Muscle layer of duodenum (tissue), 2 donors: ENCODE data around the gene GYPA.
"Not testable (repeated sequence)": the region's sequence is repeated elsewhere in the genome, so short reads cannot be mapped to it uniquely, and the experiment has no call there.

ENCODE experiments used
- H3K27ac ChIP-seq: one replicate; pipeline ENCODE4 v1.7.0; 2013; ENCODE audit warnings: mild to moderate bottlenecking, low read length
- H3K27me3 ChIP-seq: one replicate; pipeline ENCODE4 v1.7.0; 2013; ENCODE audit warnings: low read depth, mild to moderate bottlenecking, control low read depth, low read length
- H3K36me3 ChIP-seq, 2 donors: one replicate each; pipeline ENCODE4 v1.7.0; 2013; ENCODE audit warnings: low read length in 2 of 2, control low read depth in 1 of 2, mild to moderate bottlenecking in 1 of 2; ENCODE audit not compliant: insufficient read depth in 2 of 2, control insufficient read depth in 1 of 2
- H3K4me1 ChIP-seq, 2 donors: one replicate each; pipeline ENCODE4 v1.7.0; 2013; ENCODE audit warnings: low read length in 2 of 2, mild to moderate bottlenecking in 2 of 2, control low read depth in 1 of 2, moderate library complexity in 1 of 2; ENCODE audit not compliant: insufficient read depth in 2 of 2, control insufficient read depth in 1 of 2
- H3K4me3 ChIP-seq, 2 donors: one replicate each; pipeline ENCODE4 v1.7.0; 2013; ENCODE audit warnings: low read length in 2 of 2, low read depth in 1 of 2, mild to moderate bottlenecking in 1 of 2
- H3K9me3 ChIP-seq, 2 donors: one replicate each; pipeline ENCODE4 v1.7.0; 2013; ENCODE audit warnings: low read length in 2 of 2, control low read depth in 1 of 2, mild to moderate bottlenecking in 1 of 2; ENCODE audit not compliant: control insufficient read depth in 1 of 2
- donor health status: healthy.

GYPA gene

GRCh38 chr4:144140594-144141295 lies at the start of gene GYPA:
Gene GYPA (minus strand): TSS chr4:144140718. CDS start chr4:144140635, 83 bp downstream.
- H3K4me3 ChIP-seq, H3K36me3 ChIP-seq, H3K27me3 ChIP-seq, H3K9me3 ChIP-seq, H3K27ac ChIP-seq, H3K4me1 ChIP-seq: not testable (repeated sequence)

DNA sequence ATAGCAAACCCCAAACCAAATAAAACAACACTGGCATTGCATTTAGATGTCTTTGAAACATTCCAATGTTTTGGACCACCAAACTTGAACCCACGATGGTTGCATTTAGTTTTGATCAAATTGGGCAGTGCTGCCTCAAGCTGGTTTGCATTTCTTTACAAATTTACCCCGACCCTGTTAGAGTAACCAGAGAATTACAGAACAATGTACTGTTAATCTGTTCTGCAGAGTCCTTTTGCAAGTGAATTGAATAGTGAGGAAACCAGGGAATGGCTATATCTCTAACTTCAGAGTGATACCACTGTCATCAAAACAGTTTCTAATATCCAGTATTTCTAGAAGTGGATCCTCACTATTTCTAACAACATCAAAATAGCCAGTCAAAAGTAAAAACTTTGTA lies 49.5 kb upstream of the GYPA start:
- H3K36me3 ChIP-seq = no peaks in the 10 kb centered on the region

DNA sequence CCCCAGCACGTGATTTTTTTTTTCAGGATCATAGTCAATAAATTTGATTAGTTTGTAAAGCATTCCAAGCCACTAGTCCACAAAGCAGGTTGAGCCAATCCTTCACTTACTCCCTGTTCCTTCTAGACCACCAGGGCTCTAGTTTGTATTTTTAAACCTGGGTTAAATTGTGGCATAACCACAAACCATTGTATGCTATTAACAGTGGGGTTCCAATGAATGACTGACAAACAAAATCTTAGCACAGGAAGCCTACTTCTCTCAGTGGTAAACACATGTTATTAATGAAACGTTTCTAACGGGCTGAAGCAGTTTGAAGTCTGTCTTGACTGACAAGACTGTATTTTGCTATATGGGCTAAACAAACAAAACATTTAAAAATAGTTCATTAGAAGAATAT lies 48.6 kb upstream of the GYPA start:
- Histone ChIP-seq H3K4me3 (no peak overlapping the region), H3K4me1 (no peaks in the 10 kb centered on the region)

More for the DNA sequence above, 49.5 kb upstream of the GYPA start:
- no peaks in the 10 kb centered on the region for H3K27me3 ChIP-seq
- no peak overlapping the region for H3K4me3 ChIP-seq
- H3K9me3 ChIP-seq = no peaks in the 10 kb centered on the region
- no peak overlapping the region for H3K27ac ChIP-seq
- no peaks in the 10 kb centered on the region for H3K4me1 ChIP-seq

GRCh38 chr4:144185086-144185485 lies 44.6 kb upstream of the GYPA start:
- Histone ChIP-seq H3K27ac (no peak overlapping the region), H3K4me3 (no peak overlapping the region), H3K9me3 (no peaks in the 10 kb centered on the region), H3K27me3 (no peaks in the 10 kb centered on the region), H3K36me3 (no peaks in the 10 kb centered on the region), H3K4me1 (no peaks in the 10 kb centered on the region)

More for the DNA sequence above, 48.6 kb upstream of the GYPA start:
- Histone ChIP-seq H3K27me3 (no peaks in the 10 kb centered on the region), H3K9me3 (no peaks in the 10 kb centered on the region), H3K36me3 (no peaks in the 10 kb centered on the region), H3K27ac (no peak overlapping the region)

GRCh38 chr4:144183165-144183564 lies 42.6 kb upstream of the GYPA start:
- no peaks in the 10 kb centered on the region for H3K36me3 ChIP-seq
- no peak overlapping the region for H3K27ac ChIP-seq
- no peaks in the 10 kb centered on the region for H3K9me3 ChIP-seq
- H3K4me1 ChIP-seq = no peaks in the 10 kb centered on the region
- H3K4me3 ChIP-seq = no peak overlapping the region
- no peaks in the 10 kb centered on the region for H3K27me3 ChIP-seq

DNA sequence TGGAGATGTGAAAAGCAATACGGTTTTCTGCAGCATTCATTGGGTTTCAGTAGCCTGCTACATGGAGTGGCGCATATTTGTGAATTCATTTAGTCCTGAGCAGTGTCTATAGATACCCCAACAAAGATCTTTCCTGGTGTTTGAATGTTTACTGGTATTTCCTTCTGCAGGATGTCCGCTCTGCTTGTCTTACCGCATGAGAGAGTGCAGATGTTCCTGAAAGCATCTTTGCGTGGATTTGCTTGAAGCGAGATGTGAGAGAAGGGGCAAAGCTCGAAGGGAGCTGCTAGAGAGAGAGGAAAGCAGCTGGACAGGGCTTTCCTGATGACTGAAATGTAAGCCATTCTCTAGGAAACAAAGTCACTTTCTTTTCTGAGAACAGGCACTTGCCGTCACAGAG lies 40.9 kb upstream of the GYPA start:
- H3K36me3 ChIP-seq = no peaks in the 10 kb centered on the region
- H3K4me3 ChIP-seq = no peak overlapping the region
- no peaks in the 10 kb centered on the region for H3K27me3 ChIP-seq
- no peaks in the 10 kb centered on the region for H3K9me3 ChIP-seq
- H3K4me1 ChIP-seq = no peaks in the 10 kb centered on the region
- no peak overlapping the region for H3K27ac ChIP-seq

DNA sequence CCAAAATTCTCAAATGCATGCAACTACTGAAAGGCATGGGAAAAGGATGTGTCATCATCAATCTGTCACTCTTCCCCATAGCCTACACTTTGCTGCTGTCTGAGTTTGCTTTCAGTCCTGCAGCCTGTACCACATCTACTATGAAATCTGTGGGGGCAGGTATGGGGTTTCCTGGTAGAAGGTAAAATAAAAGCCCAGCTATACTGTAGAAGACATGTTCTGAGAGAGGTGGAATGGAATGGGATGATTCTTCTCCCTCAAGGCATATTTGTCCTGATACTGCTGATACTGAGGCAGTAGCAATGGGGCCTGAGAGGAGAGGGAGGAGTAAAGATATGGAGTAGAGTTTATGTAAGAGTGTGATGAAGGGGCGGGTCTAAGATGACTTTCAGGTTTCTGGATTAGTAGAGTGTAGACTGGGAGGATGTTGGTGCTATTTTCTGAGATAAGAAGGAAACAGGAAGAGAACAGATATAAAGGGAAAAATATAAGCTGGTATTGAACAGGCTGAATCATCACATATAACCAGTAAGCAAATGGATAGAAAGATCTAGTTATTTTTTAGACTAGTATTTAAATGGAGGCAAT lies 38.7 kb upstream of the GYPA start:
- H3K27me3 ChIP-seq = no peaks in the 10 kb centered on the region
- H3K4me3 ChIP-seq = no peak overlapping the region
- H3K4me1 ChIP-seq = no peaks in the 10 kb centered on the region
- no peak overlapping the region for H3K27ac ChIP-seq
- H3K9me3 ChIP-seq = no peaks in the 10 kb centered on the region
- no peaks in the 10 kb centered on the region for H3K36me3 ChIP-seq

DNA sequence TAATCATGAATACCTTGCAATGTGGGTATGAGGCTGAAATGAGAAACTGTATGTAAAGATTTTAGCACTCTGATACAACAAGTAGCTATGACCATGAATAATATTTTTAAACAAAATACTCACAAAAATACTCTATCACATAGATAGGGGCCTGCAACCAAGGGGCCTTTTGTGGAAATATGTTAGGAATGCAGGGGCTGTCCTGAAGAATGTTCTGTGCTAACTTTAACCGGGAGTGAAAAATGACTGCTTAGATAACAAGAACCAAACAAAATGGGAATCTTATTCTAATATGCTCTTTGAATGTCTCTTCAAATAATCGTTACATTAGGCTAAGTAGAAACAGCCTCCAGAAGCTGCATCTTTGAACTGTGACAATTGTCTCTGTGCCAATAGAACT lies 37.9 kb upstream of the GYPA start:
- no peak overlapping the region for H3K4me3 ChIP-seq
- H3K9me3 ChIP-seq = no peaks in the 10 kb centered on the region
- no peaks in the 10 kb centered on the region for H3K27me3 ChIP-seq
- H3K36me3 ChIP-seq = no peaks in the 10 kb centered on the region
- no peaks in the 10 kb centered on the region for H3K4me1 ChIP-seq
- no peak overlapping the region for H3K27ac ChIP-seq

DNA sequence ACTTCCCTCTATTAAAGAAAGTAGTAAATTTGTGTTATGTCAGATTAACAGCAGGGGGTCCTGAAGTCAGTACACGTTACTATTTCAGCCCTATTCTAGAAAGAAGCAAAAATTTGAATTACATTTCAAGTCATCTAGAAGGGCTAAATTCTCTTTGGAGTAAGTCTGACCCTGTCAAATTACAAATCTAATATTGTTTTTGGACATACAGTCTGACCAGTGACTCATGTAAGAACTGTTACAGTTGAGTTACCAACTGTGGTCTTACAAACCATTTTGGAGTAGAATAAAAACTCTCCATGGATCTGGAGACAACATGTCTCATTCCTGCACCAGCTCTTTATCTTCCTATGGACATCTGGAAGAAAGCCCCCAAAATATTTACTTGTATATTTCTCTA lies 36.0 kb upstream of the GYPA start:
- Histone ChIP-seq H3K27ac (no peak overlapping the region), H3K4me3 (no peak overlapping the region), H3K9me3 (no peaks in the 10 kb centered on the region), H3K27me3 (no peaks in the 10 kb centered on the region), H3K4me1 (no peaks in the 10 kb centered on the region), H3K36me3 (no peaks in the 10 kb centered on the region)

- Histone ChIP-seq H3K9me3 (no peaks in the 10 kb centered on the region), H3K4me1 (no peaks in the 10 kb centered on the region), H3K27ac (no peak overlapping the region), H3K36me3 (no peaks in the 10 kb centered on the region), H3K4me3 (no peak overlapping the region), H3K27me3 (no peaks in the 10 kb centered on the region)
Observed at GRCh38 chr4:144174401-144175067, 34.0 kb upstream of the GYPA start.

DNA sequence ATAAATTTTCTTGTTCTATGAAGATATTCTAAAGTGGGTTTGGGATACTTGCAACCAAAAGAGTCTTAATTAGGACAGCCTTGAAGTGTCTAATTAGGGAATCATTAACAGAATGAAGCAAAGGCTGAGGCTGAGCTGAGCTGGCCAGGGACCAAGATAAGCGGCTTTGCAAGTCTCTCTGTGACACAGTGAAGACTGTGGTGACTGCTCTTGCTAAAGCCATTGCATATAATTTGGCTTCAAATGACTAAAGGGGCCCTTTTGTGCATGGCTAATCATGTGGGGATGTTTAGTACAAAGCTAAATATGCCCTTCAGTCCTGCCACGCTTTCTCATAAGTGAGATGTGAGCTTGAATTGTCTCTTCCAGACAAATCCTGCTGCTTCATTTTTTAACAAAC lies 31.2 kb upstream of the GYPA start:
- Histone ChIP-seq H3K36me3 (no peaks in the 10 kb centered on the region), H3K9me3 (no peaks in the 10 kb centered on the region), H3K4me3 (no peak overlapping the region), H3K4me1 (no peaks in the 10 kb centered on the region), H3K27ac (no peak overlapping the region), H3K27me3 (no peaks in the 10 kb centered on the region)
